Heart left ventricle (tissue), 13 donors: ENCODE results near the gene OGFR.

Experiments
- CTCF ChIP-seq, 12 donors: fragments of 200-600 bp; sonication (generic) in 4 of 12; IDR thresholded peaks; one replicate each; pipeline versions ENCODE4 v1.5.0 to v1.8.0; 2018 to 2022; ENCODE audit warnings: antibody characterized with exemption in 12 of 12, mild to moderate bottlenecking in 5 of 12
- POLR2A ChIP-seq, 2 donors: fragments of 450-650 bp; IDR thresholded peaks; one replicate each; pipeline ENCODE4 v1.6.1; 2017; ENCODE audit warnings: antibody characterized with exemption in 2 of 2, mild to moderate bottlenecking in 2 of 2, moderate library complexity in 2 of 2
- donor health status: ischemic (EF 13 %, LVEDD 7.1; RV severe dilation, severe dysfunction).
- donor health status: DM: no; HTN: yes; CAD: no.
- donor health status: DM: no; HTN: no; CAD: no.
- donor health status: ischemic (EF 25% LVEDD 6.9; RV normal size, moderate dysfunction).
- donor health status: ischemic (EF 25% LVEDD 5.7; RV mildly dilated, moderate dysfunction).
- donor health status: ischemic (EF 35%, LVEDD 5.7; RV mildly dilated, moderate dysfunction).
- donor health status: nonischemic (EF 11% LVEDD 7.7; RV severe dilation, severe dysfunction).
- donor health status: DM: yes; HTN: yes; CAD: no.
- donor health status: PGD.
- donor health status: ischemic (EF 29% LVEDD 5.4; RV normal size, mild dysfunction).
- donor health status: nonischemic (EF 23%, LVEDD 6.1; RV moderate dilation, normal function).

- no peak for TF ChIP-seq CTCF (IDR thresholded peaks at IDR 0.05)
- no peak for TF ChIP-seq POLR2A (IDR thresholded peaks at IDR 0.05)
Observed at GRCh38 chr20:62799873-62800272, 4.8 kb upstream of the OGFR start.
